Measurements from ENCODE around the gene IYD.
"Not testable (repeated sequence)": the region's sequence is repeated elsewhere in the genome, so short reads cannot be mapped to it uniquely, and the experiment has no call there.

The IYD gene

GRCh38 chr6:150352321-150353296 is 16.2 kb upstream of the IYD start:
- peak; percentile 91 for DNase-seq

GRCh38 chr6:150353445-150353844 is 15.4 kb upstream of the IYD start:
- DNase-seq, result no peak

- DNase-seq, result peak; percentile 26
Measured at GRCh38 chr6:150354754-150355571, 13.8 kb upstream of the IYD start.

- no peak for DNase-seq
Measured at GRCh38 chr6:150355932-150356331, 12.9 kb upstream of the IYD start.

GRCh38 chr6:150361876-150362275 is 6.9 kb upstream of the IYD start:
- no peak for DNase-seq

- no peak for DNase-seq
Measured at GRCh38 chr6:150363733-150364132, 5.1 kb upstream of the IYD start.

GRCh38 chr6:150366118-150366778 is 2.6 kb upstream of the IYD start:
- DNase-seq, result no peak

GRCh38 chr6:150369408-150369807 is 596 bp downstream of the IYD start:
- no peak for DNase-seq

GRCh38 chr6:150370112-150370511 is 1.3 kb downstream of the IYD start:
- no peak for DNase-seq

- no peak for DNase-seq
Measured at GRCh38 chr6:150371356-150371755, 2.5 kb downstream of the IYD start.

- peak; percentile 14 for DNase-seq
Measured at GRCh38 chr6:150372051-150372450, 3.2 kb downstream of the IYD start.

GRCh38 chr6:150373260-150373701 is 4.5 kb downstream of the IYD start:
- peak; percentile 77 for DNase-seq

GRCh38 chr6:150374346-150374745 is 5.5 kb downstream of the IYD start:
- not testable (repeated sequence) for DNase-seq

GRCh38 chr6:150377211-150377781 is 8.5 kb downstream of the IYD start:
- DNase-seq, result no peak

GRCh38 chr6:150380256-150380655 is 11.4 kb downstream of the IYD start:
- DNase-seq, result peak; percentile 26

GRCh38 chr6:150382171-150382570 is 13.4 kb downstream of the IYD start:
- peak; percentile 70 for DNase-seq

- no peak for DNase-seq
Measured at GRCh38 chr6:150391414-150391813, 22.6 kb downstream of the IYD start.

GRCh38 chr6:150391890-150392289 is 23.1 kb downstream of the IYD start:
- no peak for DNase-seq

GRCh38 chr6:150392452-150393220 is 23.8 kb downstream of the IYD start:
- DNase-seq, result no peak

GRCh38 chr6:150394053-150394898 is 25.5 kb downstream of the IYD start:
- DNase-seq, result no peak

GRCh38 chr6:150394899-150395295 is 26.1 kb downstream of the IYD start:
- DNase-seq, result no peak
